NOMO-1 (cell line): ENCODE measurements around the gene NOP16.

Source experiments
- DNase-seq, 2 experiments: peaks; one replicate each; lab custom pipeline; 2025; ENCODE audit not compliant: unreplicated experiment in 2 of 2; lab: John Stamatoyannopoulos, UW

NOP16 gene, protein sequence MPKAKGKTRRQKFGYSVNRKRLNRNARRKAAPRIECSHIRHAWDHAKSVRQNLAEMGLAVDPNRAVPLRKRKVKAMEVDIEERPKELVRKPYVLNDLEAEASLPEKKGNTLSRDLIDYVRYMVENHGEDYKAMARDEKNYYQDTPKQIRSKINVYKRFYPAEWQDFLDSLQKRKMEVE

DNA sequence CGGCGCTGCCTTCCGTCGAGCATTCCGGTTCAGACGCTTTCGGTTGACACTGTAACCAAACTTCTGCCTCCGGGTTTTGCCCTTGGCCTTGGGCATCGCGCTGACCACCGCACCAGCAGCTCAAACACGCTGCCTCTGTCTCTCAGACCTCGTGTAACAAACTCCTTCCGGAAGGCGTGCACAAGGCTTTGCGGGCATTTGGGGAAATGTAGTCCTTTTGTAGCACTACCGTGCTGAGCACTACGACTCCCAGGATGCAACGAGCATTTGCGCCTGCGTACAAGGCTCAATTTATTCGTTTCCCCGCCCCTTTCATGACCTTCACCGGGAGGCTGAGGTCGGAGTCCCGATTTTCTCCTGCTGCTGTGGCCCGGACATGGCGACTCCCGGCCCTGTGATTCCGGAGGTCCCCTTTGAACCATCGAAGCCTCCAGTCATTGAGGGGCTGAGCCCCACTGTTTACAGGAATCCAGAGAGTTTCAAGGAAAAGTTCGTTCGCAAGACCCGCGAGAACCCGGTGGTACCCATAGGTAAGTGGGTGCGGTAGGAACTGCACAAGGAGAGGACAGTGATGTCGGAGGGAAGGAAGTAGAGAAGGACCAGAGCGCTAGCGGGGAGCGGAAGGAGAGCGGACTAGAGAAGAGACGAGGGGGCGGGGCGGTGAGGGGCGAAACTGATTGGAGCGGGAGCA is at the start of gene NOP16, which contains the start of gene HIGD2A:
Gene NOP16, minus strand, starts transcription at position 155 of the 691 bp plus-strand sequence. Its CDS starts 59 bp downstream, at position 96.
Gene HIGD2A, plus strand, starts transcription at position 308 of the 691 bp plus-strand sequence. Its CDS starts 69 bp downstream, at position 377.
- peak; percentile 98 for DNase-seq

DNA sequence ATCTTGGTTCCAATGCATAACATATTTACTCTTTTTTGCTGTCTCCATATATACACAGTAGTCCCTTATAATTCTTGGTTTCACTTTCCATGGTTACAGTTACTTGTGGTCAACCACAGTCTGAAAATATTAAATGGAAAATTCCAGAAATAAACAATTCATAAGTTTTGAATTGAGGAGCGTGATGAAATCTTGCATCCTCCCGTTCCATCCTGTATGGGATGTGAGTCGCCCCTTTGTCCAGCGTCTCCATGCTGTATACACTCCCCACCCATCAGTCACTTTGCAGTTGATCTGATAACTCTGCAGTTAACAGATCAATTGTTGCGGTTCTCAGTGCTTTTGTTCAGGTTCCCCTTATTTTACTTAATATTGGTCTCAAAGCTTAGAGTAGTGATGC is 48.3 kb upstream of the NOP16 start:
- peak; percentile 7 to 44 for DNase-seq

DNA sequence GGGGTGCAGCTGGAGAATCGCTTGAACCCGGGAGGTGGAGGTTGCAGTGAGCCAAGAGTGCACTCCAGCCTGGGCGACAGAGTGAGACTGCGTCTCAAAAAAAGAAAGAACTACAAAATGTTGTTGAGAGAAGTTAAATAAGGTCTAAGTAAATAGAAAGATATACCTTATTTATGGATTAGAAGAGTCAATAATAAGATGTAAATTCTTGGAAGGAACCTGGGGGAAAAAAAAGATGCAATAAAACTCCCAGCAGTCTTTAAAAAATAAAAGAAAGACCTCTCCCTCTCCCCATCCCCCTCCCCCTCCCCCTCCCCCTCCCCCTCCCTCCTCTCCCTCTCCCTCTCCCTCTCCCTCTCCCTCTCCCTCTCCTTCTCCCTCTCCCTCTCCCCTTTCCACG is 44.3 kb upstream of the NOP16 start:
- no peak for DNase-seq

DNA sequence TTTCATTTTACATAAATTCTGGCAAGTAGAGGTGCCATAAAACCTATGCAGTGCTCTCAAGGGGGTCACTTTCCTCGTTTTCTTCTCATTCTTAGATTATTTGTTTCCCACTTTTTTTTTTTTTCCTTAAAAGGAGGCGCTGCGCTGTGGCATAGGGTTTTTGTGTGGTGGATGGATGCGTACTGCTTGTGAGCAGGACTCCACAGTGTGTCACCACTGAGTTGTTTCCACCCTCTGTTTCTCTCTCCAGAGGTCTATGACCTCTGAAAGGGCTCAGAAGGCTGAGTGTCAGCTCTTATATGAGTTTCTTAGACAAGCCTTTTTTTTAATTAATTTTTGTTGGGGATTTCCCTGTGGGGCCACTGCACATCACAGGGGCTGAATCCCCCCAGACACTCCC is 41.6 kb upstream of the NOP16 start:
- no peak for DNase-seq

DNA sequence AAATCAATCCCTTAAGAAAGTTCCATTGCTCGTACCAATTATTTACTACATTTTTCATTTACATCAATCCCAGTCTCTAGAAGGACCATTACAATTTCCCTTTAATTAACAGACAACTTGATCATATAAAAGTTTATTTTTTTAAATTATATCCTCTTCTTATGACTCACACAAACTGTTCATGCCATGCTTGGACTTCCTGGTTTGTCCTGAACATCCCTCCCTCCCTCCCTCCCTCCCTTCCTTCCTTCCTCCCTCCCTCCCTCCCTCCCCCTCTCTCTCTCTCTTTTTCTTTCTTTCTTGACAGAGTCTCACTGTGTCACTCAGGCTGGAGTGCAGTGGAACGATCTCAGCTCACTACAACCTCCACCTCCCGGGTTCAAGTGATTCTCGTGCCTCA is 39.6 kb upstream of the NOP16 start:
- peak in 1 of 2 experiments; percentile 14 for DNase-seq

DNA sequence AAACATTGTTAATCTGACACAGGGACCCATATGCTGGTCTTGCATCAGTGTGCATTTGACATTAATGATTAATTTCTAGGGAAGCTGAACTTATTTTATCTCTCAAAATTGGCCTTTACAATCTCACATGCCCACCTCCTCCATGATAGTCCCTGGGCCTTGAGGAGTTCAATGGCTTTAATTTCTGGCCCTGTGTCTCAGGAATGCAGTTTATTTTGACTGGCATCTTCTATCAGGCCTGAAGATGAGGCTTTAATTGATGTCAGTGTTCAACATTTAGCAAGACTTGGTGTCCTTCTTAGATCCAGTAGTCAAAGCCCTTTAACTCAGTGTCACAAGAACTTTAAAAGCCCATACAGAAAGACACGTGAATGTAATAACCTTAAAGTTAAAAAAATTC is 38.5 kb upstream of the NOP16 start:
- no peak for DNase-seq

DNA sequence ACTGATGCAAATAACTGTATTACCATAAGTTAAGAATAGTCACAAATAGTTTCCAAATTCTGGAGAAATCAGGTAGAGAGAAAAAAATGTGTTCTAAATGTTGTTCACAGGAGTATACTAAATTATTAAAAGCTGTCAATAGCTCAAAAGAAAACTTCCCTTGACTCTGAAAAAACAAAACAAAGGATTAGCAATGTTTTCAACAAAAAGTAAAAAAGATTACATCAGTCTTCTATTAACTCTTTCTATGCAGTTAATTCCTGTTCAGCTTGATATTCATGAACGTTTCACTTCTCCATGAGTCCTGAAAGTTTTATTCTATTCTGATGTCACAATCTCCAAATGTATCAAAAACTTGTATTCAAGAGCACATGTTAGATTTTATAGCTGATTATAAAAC is 37.4 kb upstream of the NOP16 start:
- no peak for DNase-seq

DNA sequence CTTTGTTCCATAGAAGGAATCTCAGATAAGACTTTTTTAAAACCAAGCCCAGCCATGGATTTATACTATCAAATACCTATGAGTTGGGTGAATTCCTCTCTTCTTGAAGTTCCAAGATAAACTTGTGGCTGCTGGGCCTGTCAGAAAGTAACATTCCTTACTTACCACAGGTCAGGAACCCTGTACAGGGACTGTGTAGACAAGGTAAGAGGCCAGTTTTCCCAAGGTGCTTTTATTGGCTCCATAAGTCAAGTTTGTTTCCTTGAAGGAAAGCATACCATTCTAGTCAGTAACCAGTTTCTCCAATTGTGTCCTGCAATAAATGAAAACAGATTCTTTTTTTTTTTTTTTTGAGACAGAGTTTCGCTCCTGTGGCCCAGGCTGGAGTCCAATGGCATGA is 36.7 kb upstream of the NOP16 start:
- no peak for DNase-seq

DNA sequence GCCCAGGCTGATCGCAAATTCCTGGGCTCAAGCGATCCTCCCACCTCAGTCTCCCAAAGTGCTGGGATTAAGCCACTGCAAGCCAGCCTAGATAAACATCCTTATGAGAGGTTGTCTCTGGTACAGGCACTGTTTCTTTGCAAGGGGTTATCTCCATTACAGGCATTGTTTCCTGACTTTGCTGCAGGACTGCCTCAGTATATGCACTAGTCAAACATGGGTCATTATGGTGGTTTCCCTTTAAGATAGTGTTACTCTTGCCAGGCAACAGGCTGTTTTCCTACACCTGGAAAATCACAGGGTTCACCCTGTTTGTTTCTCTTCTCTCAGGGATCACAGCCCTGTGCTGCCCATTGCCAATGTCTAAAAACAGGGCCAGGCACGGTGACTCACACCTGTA is 35.8 kb upstream of the NOP16 start:
- DNase-seq: peak in 1 of 2 experiments; percentile 37

DNA sequence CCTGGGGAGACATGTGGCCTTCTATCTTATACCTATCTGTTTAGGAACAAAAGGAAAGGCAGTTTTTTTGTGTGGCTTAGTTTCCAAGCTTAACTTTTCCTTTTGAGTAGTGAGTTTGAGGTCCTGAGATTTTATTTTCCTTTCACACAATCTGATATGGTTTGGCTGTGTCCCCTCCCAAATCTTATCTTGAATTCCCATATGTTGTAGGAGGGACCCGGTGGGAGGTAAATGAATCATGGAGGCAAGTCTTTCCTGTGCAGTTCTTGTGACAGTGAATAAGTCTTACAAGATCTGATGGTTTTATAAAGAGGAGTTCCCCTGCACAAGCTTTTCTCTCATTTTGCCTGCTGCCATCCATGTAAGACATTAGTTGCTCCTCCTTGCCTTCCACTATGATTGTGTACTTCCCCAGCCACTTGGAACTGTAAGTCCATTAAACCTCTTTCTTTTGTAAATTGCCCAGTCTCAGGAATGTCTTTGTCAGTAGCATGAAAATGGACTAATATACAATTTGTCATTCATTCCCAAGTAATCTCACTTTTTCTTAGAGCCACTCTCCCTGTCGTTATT is 32.7 kb upstream of the NOP16 start:
- DNase-seq: no peak

DNA sequence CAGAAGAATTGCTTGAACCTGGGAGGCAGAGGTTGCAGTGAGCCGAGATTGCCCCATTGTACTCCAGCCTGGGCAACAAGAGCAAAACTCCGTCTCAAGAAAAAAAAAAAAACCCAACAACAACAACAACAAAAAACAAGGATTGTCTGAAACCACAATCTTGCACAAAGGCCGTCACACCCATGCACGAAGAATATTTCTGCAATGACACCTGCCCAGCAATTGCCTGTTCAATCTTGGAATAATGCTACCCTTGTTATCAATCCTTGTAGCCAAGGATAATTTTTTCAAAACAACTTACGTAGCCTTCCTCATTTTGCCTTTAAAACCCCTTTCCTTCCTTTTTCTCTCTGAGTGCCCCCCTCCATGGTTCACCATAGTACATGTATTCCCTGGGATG is 31.7 kb upstream of the NOP16 start:
- DNase-seq: no peak

DNA sequence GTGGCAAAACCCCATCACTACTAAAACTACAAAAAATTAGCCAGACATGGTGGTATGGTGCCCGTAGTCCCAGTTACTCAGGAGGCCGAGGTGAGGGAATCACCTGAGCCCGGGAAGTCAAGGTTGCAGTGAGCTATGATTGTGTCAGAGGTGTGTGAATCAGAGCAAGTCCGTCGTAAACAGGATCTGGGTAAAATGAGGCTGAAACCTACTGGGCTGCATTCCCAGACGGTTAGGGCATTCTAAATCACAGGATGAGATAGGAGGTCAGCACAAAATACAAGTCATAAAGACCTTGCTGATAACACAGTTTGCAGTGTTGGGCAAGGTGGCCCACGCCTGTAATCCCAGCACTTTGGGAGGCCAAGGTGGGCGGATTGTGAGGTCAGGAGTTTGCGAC is 29.9 kb upstream of the NOP16 start:
- DNase-seq: no peak

DNA sequence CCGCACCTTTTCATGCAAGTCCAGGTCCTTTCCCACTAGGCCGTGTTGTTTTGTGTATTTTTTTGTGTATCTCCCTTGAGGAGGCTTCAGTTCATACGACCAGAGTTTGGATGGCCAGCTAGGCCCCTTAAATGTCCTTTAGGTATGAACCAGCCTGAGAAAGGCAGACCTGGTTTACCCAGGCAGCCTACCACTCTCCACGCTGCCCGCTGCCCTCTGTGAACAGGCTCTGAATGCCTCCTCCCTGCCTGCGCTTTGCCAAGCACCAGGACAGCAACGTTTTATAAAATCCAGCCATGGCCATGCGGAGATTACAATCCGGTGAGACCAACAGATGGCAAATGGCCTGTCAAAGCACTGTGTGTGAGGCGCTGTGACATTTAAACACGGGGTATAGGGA is 28.6 kb upstream of the NOP16 start:
- DNase-seq: no peak

DNA sequence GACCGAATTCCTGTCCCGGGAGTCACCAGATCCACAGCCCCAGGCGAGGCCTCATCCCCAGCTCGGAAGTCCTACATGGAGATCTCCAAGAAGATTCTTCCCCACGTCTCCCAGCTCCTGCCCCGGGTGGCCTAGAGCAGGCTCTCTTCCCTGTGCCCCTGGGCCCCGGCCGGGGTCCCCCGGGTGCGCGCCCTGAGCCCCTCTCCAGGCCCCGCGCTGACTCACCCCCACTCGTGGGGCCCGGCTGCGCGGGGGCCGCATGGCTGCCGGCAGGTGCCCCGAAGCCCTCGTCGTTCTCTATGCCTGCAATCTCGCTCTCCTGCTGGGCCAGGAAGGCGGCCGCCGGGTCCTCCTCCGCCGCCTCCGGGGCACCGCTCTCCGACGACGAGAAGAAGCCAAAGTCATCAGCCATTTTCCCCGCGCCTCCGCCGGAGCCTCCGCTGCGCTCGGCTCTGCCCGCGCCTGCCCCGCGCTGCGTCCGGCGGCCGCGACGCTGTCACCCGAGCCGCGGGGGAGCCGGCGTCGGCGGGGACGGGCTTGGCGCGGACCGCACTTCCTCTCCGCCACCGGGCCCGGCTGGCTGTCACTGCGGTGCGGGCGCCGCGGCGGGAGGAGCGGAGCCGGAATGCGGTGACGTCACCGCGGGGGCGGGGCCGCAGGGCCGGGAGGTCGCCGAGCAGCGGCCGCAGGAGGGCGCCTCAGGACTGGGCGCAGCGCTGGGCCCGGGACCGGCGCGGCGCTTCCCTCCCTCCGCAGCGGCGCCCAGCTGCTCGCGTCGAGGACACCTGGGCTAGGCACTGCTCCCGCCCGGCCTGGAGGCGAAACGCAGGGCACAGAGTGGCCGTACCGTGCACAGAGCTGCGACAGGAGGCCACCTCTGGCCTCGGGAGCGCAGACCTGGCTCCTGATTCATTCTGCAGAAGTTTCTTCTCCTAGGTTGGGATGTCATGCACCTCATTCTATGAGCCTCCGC is 27.8 kb upstream of the NOP16 start, which contains the start of gene CLTB:
Gene CLTB, minus strand, starts transcription at position 588 of the 973 bp plus-strand sequence. Its CDS starts 176 bp downstream, at position 412.
- peak; percentile 81 to 92 for DNase-seq

DNA sequence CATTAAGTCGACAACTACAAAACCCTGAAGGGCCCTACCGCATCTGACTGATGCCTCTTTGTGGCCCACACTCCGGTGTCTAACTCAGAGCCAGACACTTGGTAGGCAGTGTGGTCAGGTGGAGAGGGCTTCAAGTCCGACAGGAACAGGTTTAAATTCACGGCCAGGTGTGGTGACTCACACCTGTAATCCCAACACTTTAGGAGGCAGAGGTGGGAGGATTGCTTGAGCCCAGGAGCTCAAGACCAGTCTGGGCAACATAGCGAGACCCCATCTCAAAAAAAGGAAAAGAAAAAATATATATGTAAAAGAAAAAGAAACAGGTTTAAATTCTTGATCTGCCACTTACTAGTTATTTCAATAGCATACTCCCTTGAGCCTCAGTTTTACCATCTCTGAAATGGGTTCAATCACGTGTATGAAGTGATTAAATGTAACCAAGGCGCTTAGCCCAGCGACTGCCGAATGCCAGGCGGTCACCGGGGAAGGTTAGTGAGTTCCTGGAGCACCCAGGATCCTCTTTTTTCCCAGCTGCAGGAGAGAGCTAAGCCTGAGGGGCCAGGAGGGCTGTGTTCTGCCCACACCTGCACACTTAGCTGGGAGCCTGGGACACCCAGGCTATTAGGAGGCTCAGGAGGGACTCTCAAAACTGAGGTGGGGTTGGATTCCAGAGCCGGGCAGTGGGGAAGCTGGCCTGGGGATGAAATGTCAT is 27.0 kb upstream of the NOP16 start:
- DNase-seq: no peak

DNA sequence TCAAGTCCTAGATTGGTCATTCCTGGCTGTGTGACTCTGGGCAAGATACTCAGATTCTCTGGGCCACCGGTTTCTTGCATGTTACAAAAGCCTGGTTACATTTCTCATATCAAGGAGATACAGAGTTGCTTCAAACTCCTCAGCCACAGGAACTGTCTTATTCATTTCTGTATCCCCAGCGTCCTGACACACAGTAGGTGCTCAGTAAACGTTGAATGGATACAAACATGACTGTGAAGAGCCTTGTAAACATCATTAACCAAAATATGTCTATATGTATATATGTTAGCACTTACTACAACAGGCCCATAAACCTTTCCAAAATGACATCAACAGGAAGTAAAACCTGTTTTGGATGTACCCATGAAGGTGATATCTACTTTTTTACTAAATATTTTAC is 26.3 kb upstream of the NOP16 start:
- DNase-seq: no peak

DNA sequence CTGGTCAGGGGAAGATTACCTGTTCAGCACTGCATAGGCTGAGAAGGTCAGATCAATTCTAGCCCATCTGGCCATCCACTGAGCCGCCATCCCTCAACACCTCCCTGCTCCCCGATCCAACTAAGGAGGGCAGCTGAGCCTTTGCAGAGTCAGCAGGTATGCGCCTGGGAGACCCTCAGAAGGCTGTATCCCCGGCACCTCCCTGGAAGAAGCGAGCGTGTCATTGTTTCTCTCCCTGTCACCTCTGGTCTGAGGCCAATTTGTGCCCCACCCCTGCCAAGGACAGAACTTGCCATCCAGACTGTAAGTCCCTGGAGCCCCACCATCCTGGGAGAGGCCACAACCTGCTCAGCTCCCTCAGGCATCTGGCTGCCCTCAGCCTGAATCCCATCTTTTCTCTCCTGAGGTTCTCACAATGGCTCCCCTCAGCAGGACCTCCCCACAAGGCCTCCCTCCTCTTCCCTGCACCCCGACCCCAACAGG is 25.4 kb upstream of the NOP16 start:
- no peak for DNase-seq

DNA sequence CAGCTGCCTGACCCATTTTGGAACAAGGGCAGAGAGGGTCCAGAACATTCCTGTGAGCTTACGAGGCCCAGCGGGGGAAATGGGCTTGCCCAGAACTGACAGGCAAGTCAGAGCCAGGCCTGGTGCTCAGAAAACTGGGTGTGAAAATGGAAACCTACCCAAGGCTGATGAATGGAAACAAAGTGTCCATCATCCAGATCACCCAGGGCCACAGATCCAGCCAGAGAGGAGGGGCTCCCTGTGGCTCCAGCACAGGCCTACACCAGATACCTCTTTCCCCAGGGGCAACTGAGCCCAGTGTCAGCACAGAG is 24.8 kb upstream of the NOP16 start:
- DNase-seq: no peak

DNA sequence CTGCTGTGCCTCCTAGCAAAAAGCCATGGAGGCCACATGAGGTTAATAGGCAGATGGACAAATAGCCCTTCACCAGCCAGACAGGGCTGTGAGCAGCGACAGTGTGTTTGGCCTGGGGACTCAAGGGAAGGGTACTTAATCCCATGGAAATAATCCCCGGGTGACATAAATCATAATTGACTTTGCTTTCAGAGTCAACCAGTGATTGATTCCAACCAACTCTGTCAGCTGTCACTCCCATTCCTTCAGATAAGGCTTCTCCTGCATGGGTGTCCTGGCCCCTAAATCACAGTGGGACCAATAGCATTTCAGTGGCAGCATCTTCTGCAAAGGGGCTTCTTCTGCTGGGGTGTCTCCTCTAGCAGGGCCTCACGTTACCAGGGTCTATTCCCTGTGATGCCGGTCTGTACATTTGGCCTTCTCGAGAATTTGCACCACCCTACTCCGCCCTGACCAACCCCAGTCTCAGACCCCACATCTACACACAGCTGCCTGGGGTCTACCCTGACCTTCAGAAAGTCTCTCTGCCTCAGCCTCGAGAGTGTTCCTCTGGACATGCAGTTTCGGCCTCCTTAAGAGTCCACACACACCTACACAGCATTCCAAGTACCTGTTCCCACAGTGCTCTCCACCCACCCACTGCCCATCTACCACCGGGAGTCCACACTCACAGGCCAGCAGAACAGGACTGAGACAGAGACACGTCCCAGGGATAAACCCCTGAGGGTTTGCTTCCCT is 24.3 kb upstream of the NOP16 start:
- no peak for DNase-seq
